Keratinocyte (primary cell): ENCODE results near the gene SPOCK1.

Experiments
- CTCF ChIP-seq, 3 experiments: IDR thresholded peaks in 1 of 3; conservative IDR thresholded peaks in 1 of 3; optimal IDR thresholded peaks in 1 of 3; 2 replicates in 2 of 3; 3 replicates in 1 of 3; pipeline versions ENCODE3 to v1.5.1; 2011; ENCODE audit warnings: low read length in 3 of 3, mild to moderate bottlenecking in 3 of 3, moderate library complexity in 2 of 3, control low read depth in 1 of 3, inconsistent platforms in 1 of 3; ENCODE audit not compliant: insufficient read depth in 2 of 3; ENCODE audit errors: extremely low read depth in 1 of 3
- EZH2 ChIP-seq: IDR thresholded peaks from one replicate; pipeline ENCODE4 v1.6.1; 2012; ENCODE audit warnings: inconsistent platforms, mild to moderate bottlenecking, low read length, moderate library complexity

GRCh38 chr5:137026296-137026695, 472.8 kb downstream of the SPOCK1 start:
- TF ChIP-seq EZH2 (no peak), CTCF (optimal IDR thresholded peaks at IDR 0.05 in 1 of 3, IDR thresholded peaks at IDR 0.05 in 1 of 3, conservative IDR thresholded peaks at IDR 0.05 in 1 of 3; ENCODE audit: extremely low read depth in 1 of 3, insufficient read depth in 2 of 3, low read length in 3 of 3) (no peak)
